HG03520 (cell line): Measurements from ENCODE around the gene METTL21A.

ENCODE experiments used
- ATAC-seq: cut with Tn5 transposase; IDR thresholded peaks from one replicate; pipeline ENCODE4 v1.9.1; 2021; ENCODE audit warnings: mild to moderate bottlenecking, moderate library complexity; ENCODE audit not compliant: unreplicated experiment

Gene METTL21A

DNA sequence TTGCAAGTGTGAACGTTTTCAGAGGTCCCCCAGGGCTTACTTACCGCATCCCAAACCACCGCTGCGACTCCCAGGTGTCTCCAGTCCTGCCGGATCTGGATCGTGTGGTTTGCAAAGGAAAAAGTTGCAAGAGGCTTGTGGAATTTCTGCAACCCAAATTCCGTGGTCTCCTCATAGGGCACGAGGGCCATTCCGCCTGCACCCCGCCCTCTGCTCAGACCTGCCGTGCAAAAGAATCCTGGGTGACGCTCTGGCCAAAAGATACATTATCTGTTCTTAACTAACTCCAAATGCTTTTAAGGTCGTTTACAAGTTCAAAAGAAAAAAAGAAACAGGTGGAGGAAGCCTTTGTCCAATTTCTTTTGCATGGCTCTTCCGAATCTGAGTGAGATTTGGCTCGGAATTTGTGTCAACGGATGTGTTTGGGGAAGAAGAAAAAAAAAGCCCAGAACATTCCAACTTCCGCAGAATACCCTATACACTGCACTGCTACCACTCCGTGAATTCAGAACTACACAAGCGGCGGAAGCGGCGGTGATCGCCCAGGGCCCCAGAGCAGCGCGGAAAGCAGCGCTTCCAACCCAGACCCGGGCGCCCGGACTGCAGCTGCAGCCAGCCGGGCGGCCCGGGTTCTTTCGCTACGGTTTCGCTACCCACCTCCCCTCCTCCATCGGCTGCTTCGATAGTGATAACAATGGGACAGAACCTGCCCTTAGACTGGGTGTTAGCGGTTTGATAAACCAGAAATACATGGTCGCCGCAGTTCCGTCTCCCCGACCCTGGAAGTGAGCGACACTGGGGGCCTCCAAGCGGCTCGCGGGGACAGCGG lies 795 bp downstream of the METTL21A start:
- ATAC-seq: peak; percentile 27

DNA sequence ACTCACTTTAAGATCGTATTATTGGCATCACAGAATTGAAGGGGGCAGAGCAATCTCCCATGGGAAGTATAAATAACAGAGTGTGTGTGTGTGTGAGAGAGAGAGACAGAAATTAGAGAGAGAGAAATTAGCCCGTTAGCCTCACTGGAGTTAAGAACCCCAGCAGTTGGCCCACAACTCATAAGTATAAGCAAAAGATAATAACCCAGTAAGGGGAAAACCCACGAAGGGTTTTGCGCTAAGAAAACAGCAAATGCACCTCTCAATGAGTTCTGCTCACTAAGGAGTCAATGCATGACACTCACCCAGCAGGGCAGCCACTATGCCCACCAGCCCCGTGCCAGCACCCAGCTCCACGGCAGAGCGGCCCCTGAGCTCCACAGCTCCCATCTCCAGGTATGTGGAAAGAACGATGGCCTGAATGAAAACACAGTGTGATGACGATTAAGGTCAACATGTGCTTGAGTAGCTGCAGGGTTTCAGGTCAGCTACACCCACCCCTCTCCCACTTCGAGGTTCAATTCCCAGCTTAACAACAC lies 3.6 kb downstream of the METTL21A start:
- no peak for ATAC-seq

DNA sequence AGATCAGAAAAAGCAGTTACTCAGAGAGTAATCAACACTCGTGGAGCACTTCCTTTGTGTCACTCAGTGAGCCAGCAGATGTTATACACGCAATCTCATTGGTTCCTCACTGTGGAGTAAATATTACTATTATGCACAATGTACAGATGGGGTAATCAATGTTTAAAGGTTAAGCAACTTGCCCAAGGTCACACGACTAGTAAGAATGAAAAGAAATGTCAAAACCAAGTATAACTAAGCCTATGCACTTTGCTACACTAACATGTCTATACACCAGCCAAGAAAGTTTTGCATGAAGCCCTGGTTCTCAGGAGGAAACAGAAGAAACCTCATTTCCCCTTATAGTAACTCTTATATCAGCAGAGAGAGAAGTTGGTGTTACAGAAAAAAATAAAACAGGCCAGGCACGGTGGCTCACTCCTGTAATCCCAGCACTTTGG lies 5.4 kb downstream of the METTL21A start:
- peak; percentile 40 for ATAC-seq

DNA sequence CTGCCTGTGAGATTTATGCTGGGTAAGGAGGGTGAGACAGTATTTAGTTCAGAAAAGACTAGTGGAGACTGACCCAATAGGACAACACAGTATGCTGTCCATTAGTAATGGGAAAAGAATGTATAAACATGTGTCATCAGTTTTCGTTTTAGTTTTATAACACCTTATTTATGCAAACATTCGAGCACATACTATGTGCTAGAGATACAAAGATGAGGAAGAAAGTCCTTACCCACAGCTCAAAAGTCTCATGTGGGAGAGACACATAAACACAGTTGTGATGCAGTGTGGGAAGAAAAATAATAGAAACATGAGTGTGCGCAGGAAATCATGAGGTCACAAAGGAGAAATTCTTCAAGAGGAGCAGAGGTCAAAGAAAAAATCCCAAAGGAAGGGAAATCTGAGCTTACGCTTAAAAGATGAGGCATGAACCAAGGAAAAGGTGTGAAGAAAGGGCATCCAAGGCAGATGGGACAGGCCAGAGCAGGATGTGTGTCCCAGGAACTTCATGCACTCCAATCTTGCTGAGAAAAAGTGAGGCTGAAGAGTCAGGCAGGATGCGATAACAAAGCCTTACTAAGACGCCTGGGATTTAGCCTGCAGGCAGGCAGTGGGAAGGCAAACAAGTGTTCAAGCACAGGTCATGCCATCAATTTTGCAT lies 8.1 kb downstream of the METTL21A start:
- no peak for ATAC-seq

DNA sequence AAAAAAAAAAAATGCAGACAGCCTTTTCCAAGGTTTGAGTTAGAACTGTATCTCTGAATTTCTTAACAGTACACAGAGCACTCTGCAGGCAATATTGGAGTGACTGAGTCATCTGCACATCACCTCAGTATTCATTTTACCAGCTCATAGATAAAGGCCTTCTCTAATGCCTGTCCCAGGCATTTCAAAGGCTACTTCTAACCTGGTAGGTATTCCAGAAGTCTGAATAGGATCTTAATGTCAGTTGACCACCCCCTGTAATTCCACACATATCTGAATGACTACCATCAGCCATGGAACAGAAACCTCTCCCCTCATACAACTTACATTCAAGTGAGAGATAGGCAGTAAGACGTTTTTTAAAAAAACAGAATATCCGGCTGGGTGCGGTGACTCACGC lies 9.0 kb downstream of the METTL21A start:
- ATAC-seq: no peak

DNA sequence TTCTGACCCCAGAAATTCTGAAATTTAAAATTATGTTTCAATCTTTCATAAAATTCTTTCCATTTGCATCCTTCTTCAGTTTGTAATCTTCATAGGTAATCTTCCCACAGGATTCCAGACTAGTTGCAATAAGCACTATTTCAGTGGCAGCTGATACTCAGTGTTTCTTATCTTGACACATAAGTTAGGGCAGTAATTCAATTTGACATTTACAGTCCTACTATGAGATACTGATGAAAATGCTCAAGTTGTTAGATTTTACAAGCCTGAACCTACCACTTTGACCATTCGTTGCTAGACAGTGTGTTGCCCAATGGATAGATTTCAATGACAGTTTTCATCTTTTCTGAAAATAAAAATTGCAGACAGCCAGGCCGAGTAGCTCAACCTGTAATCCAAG lies 10.4 kb downstream of the METTL21A start:
- no peak for ATAC-seq

DNA sequence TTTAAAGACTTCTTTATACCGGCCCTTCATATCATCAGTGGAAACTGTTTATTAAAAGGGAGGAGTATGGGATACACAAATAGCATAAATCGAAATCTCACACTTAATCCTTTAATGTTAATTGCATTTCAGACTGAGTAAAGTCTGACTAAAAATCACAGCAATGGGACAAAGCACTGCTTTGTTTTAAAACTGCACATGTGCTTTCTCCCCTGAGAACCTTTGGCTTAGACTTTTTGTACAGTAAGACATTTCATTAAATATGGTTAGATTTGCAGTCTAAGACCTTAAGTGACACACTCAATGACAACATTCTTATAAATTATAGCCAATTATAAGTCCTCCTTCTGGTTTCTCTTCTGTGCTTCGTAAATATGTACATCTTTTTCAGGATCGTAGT lies 12.5 kb downstream of the METTL21A start:
- no peak for ATAC-seq

DNA sequence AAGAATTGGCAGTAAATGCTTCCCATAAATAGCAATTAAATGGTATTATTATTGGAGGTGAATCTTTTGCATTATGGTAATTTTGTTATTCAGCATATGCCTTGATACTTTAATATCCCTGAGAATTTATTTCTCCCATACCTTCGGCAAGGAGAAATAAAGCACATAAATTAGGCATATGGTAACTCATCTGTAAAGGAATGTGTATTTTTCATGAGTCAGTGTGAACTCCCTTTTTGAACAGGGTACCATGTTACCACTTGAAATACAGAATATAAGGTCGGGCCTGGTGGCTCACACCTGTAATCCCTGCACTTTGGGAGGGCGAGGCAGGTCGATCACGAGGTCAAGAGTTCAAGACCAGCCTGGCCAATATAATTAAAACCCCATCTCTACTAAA lies 18.4 kb downstream of the METTL21A start:
- ATAC-seq: no peak

DNA sequence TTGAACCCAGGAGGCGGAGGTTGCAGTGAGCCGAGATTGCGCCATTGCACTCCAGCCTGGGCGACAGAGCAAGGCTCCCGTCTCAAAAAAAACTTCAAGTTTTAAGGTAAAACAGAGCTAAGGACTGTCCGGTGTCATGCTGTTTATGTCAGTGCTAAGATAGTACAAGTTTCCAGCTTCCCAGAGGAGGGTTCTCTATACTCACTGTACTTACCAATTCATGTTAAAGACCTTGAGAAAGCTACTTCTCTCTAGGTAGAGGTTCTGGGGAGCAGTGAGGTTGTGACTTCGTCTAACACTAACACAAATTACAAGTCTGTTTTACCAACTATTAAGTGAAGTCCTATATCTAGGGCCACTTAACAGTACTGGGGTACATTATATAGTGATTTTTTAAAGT lies 18.8 kb downstream of the METTL21A start:
- no peak for ATAC-seq

DNA sequence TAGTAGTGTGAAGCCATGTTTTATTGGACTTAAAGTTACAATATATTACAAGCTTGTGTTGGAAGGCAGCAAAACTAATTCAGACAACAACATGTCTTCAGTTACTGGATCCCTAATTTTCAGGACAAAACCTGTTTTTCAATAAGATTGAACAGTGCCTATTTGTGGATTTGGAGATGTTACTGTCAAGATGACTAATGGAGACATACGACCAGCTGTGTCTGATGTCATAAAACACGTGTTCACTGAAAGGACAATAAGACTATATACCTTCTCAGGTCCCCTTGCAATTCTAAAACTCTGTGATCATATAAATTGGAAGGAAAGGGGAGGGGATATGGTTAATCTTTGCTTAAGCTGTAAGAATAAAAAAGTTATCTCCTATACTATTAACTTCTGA lies 21.7 kb downstream of the METTL21A start:
- no peak for ATAC-seq

DNA sequence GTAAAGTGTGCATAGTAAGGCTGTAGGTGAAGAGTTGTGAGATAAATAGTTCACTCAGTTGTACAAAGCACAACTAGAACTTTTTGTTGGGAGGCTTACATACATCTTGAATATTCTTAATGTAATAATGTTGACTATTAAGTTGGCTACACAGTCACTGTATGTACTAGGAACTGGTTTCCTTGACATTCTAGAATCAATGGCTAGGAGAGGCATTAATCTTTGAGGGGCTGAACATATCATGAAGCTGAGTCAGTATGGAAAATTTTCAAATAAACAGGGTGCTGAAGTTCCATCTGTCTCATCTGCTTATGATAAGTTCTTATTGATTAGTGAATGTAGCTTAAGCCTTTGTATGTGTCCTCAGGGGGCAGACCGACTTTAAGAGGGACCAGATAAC lies 23.4 kb downstream of the METTL21A start:
- no peak for ATAC-seq

DNA sequence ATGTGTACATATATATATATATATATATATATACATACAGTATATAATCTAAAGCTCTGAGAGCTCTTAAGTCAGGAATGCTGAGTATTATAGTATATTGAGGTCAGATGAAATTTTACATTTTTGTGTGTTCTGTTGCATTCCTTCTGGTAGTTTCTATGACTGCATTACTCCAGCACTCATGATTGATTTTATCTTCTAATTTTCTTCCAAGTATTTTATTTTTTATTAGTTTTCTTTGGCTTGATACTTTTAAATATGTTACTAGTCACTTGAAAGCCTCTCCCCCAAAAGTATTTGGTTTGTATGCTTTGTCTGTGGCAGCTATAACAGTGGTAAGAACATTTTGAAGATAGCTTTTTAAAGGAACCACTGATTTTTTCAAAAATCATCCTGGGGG lies 25.0 kb downstream of the METTL21A start:
- no peak for ATAC-seq

DNA sequence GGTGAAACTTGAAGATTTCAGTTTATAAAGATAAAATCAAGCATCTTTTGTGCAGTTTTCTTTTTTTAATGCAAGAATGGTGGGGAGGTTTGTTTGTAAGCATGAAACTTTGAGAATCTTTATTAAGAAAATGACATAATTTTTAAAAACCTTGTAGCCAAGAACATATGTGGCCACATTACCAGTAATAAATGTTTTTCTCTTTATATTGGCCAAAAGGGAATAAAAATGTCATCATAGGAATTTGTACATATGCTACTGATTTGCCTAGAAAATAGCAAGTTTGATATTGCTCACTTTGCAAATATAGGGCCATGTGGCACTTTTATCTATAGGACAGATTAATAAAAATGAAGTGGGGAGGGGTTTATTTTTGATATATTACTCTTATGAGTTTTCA lies 25.6 kb downstream of the METTL21A start:
- ATAC-seq: no peak

DNA sequence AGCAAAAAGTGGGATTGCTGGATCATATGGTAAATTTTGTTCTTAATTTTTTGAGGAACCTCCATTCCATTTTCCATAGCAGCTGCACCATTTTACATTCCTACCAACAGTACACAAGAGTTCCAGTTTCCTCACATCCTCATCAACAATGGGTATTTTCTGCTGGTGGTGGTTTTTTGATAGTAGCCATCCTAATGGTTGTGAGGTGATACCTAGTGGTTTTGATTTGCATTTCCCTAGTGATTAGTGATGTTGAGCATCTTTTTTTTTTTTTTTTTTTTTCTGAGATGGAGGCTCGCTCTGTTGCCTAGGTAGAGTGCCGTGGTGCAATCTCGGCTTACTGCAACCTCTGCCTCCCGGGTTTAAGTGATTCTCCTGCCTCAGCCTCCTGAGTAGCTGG lies 30.5 kb downstream of the METTL21A start:
- ATAC-seq: no peak

DNA sequence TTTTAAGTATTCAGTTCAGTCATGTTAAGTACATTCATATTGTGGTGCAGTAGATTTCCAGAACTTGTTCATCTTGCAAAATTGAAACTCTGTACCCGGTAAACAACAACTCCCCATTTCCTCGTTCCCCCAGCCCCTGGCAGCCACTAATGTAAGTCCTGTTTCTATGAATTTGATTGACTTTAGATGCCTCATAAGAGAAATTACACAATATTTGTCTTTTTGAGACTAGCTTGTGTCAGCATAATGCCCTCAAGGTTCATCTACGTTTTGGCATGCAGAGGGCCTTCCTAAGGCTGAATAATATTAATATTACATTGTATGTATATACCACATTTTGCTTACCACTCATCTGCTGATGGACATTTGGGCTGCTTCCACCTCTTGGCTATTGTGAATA lies 30.9 kb downstream of the METTL21A start:
- ATAC-seq: no peak

DNA sequence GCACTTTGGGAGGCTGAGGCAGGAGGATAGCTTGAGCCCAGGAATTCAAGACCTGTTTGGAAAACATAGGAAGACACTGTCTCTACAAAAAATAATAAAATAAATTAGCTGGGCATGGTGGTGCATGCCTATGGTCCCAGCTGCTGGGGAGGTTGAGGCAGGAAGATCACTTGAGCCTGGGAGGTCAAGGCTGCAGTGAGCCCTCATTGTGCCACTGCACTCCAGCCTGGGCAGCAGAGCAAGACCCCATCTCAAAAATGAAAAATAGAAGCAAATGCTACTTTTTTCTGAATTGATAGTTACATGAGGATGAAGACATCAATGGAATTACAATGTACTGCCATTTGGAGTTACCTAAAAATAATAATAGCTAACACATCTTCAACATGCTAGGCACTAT lies 31.9 kb downstream of the METTL21A start:
- no peak for ATAC-seq

DNA sequence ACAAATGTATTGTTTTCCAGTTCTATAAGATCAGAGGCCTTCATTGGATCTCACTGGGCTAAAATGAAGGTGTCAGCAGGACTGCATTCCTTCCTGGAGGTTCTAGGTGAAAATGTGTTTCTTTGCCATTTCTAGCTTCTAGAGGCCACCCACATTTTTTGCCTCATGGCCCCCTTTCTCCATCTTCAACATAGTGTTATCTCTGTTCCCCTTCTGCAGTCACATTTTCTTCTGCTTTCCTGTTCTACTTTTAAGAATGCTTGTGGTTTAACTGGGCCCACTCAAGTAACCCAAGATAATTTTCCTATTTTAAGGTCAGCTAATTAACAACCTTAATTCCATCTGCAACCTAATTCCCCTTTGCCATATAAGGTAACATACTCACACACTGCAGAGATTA lies 36.1 kb downstream of the METTL21A start:
- no peak for ATAC-seq

DNA sequence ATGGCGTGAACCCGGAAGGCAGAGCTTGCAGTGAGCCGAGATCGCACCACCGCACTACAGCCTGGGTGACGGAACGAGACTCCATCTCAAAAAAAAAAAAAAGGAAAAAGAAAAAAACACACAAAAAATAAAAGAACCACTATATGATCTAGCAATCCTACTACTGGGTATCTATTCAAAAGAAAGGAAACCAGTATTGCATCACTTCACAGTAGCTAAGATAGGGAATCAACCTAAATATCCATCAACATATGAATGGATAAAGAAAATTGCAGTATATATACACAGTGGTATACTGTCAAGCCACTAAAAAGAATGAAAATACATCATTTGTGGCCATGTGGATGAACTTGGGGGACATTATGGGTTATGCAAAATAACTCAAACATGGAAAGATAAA lies 37.9 kb downstream of the METTL21A start:
- no peak for ATAC-seq

DNA sequence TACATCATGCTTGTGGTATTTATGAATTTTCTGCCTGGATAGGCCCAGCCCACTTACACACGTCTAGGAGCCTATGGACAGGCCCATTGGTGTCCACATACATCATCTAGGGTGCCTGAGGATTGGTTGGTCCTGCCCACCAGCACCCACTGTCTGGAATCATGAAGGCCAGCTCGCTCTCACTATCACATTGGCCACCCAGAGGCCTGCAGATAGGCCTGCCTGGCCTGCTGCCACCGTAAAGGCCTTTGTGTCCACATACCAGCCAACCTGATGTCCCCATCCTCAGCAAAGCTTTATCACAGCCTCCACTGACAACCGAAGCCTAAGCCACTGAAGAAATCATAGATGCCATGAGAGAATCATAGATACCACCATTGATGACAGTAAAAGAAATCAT lies 40.2 kb downstream of the METTL21A start:
- ATAC-seq: no peak

DNA sequence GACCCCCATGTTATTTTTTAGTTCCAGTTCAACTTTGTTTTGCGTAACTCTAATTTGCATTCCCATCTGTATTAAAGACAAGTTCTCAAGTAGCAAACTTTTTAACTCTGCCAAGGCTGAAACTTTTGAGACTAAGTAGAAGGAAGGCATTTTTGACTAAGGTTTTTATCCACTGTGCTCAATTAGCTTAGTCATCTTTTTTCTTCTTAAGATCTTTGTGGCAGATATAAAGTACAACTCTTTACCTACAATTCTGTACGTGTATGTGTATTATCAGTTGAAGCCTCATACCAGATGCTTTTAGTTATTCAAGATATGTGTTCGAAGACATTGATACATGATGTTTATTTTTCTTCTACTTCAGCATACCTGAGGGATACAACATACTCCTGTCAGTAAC lies 53.8 kb downstream of the METTL21A start:
- ATAC-seq: no peak

DNA sequence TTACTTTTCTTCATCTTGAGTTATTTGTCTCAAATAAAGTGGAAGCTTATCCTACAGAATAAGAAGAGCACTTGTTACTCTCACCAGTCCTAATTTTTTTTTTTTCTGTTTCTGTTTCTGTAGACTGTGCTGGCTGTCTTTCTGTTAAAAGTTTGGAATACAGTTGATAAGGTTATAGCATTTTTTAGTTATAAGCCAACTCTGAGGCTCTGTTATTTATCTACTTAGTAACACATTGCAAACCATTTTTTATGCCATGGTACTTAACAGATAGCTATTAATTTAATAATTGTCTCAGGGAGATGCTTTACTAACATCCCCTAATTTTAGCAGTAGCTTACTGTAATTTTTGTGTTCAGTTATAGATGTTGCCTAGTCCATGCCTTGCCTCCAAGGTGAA lies 57.5 kb downstream of the METTL21A start:
- no peak for ATAC-seq

DNA sequence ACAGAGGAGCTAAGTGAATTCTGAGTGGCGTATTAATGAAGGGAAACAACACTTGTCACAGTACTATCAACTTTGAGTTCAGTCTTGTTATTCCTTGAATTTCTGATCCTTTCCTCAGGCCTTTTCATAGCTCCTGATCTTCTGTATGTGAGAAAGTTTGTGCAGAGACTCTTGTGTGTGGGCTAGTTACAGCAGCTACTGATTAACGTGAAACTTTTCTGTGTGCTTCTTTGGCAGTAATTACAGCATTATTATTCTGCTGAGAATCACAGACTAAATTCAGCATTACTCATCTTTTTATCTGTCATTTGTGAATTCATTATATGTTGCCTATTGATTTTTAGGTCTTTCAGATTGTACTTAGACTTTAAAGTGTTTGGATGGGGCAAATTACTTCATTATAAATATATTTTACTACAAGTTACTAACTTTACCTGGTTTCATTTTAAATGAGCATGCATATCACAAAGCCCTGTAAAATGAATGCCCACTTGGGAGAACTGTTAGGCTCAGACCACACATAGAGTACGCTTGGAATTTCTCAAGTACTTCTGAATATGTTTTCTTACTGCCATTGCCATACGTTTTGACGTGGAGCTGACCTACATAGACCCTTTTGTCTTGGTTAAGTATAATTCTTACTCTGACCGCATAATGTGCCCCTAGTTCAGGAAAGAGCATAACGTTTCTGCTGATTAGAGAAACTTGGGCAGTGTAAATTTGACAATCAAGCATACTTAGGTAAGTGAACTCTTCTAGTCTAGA lies 59.3 kb downstream of the METTL21A start:
- no peak for ATAC-seq
